Measurements from ENCODE around the gene ORAI3.

The ORAI3 gene

GRCh38 chr16:30948667-30949649 lies at the start of gene ORAI3:
Gene ORAI3 (plus strand): TSS chr16:30949068. CDS start chr16:30949290, 222 bp downstream.
- H3K36me3 ChIP-seq (ENCODE audit: control insufficient read depth, insufficient read depth, low read length, severe bottlenecking), result peaks cover 8% of the 10 kb centered on the region
- peak within 1 kb of the TSS; percentile 91 for H3K4me3 ChIP-seq (ENCODE audit: low read length)
- peak; percentile 80 for DNase-seq (ENCODE audit: low read depth)
- no peaks in the 10 kb centered on the region for H3K9me3 ChIP-seq (ENCODE audit: control insufficient read depth, low read length)
- peak within 1 kb of the TSS; percentile 90 for H3K9ac ChIP-seq (ENCODE audit: low read length)
- H3K27me3 ChIP-seq (replicated peaks; ENCODE audit: control insufficient read depth, insufficient read depth, low read length), result no peaks in the 10 kb centered on the region
- H3K4me1 ChIP-seq (ENCODE audit: control insufficient read depth, insufficient read depth, low read length), result peaks cover 41% of the 10 kb centered on the region

- H3K36me3 ChIP-seq (ENCODE audit: control insufficient read depth, insufficient read depth, low read length, severe bottlenecking), result no peaks in the 10 kb centered on the region
Observed at GRCh38 chr16:30899794-30900193, 49.1 kb upstream of the ORAI3 start.

GRCh38 chr16:30900588-30900987 lies 48.3 kb upstream of the ORAI3 start:
- no peak for DNase-seq (ENCODE audit: low read depth)

More at GRCh38 chr16:30899794-30900193, 49.1 kb upstream of the ORAI3 start:
- H3K4me3 ChIP-seq (ENCODE audit: low read length), result no peak overlapping the region
- H3K4me1 ChIP-seq (ENCODE audit: control insufficient read depth, insufficient read depth, low read length), result peaks cover 21% of the 10 kb centered on the region
- H3K9me3 ChIP-seq (ENCODE audit: control insufficient read depth, low read length), result no peaks in the 10 kb centered on the region
- no peak overlapping the region for H3K9ac ChIP-seq (ENCODE audit: low read length)
- no peaks in the 10 kb centered on the region for H3K27me3 ChIP-seq (replicated peaks; ENCODE audit: control insufficient read depth, insufficient read depth, low read length)
- DNase-seq (ENCODE audit: low read depth), result no peak

GRCh38 chr16:30901201-30902028 lies 47.5 kb upstream of the ORAI3 start:
- H3K4me3 ChIP-seq (ENCODE audit: low read length), result peak overlapping the region; percentile 78
- peak overlapping the region; percentile 91 for H3K9ac ChIP-seq (ENCODE audit: low read length)
- no peaks in the 10 kb centered on the region for H3K9me3 ChIP-seq (ENCODE audit: control insufficient read depth, low read length)
- DNase-seq (ENCODE audit: low read depth), result no peak
- H3K4me1 ChIP-seq (ENCODE audit: control insufficient read depth, insufficient read depth, low read length), result peaks cover 7% of the 10 kb centered on the region
- H3K27me3 ChIP-seq (replicated peaks; ENCODE audit: control insufficient read depth, insufficient read depth, low read length), result no peaks in the 10 kb centered on the region
- no peaks in the 10 kb centered on the region for H3K36me3 ChIP-seq (ENCODE audit: control insufficient read depth, insufficient read depth, low read length, severe bottlenecking)

More at GRCh38 chr16:30900588-30900987, 48.3 kb upstream of the ORAI3 start:
- Histone ChIP-seq H3K9me3 (ENCODE audit: control insufficient read depth, low read length) (no peaks in the 10 kb centered on the region), H3K9ac (ENCODE audit: low read length) (no peak overlapping the region), H3K36me3 (ENCODE audit: control insufficient read depth, insufficient read depth, low read length, severe bottlenecking) (no peaks in the 10 kb centered on the region), H3K4me3 (ENCODE audit: low read length) (no peak overlapping the region), H3K4me1 (ENCODE audit: control insufficient read depth, insufficient read depth, low read length) (peaks cover 13% of the 10 kb centered on the region), H3K27me3 (replicated peaks; ENCODE audit: control insufficient read depth, insufficient read depth, low read length) (no peaks in the 10 kb centered on the region)

- peak; percentile 90 for DNase-seq (ENCODE audit: low read depth)
- H3K9me3 ChIP-seq (ENCODE audit: control insufficient read depth, low read length), result no peaks in the 10 kb centered on the region
- H3K4me3 ChIP-seq (ENCODE audit: low read length), result peak overlapping the region; percentile 78
- H3K36me3 ChIP-seq (ENCODE audit: control insufficient read depth, insufficient read depth, low read length, severe bottlenecking), result no peaks in the 10 kb centered on the region
- H3K9ac ChIP-seq (ENCODE audit: low read length), result peak overlapping the region; percentile 91
- no peaks in the 10 kb centered on the region for H3K27me3 ChIP-seq (replicated peaks; ENCODE audit: control insufficient read depth, insufficient read depth, low read length)
- H3K4me1 ChIP-seq (ENCODE audit: control insufficient read depth, insufficient read depth, low read length), result peaks cover 4% of the 10 kb centered on the region
Observed at GRCh38 chr16:30902029-30902972, 46.6 kb upstream of the ORAI3 start.

- Histone ChIP-seq H3K4me1 (ENCODE audit: control insufficient read depth, insufficient read depth, low read length) (peaks cover 3% of the 10 kb centered on the region), H3K9ac (ENCODE audit: low read length) (peak overlapping the region; percentile 91), H3K9me3 (ENCODE audit: control insufficient read depth, low read length) (no peaks in the 10 kb centered on the region), H3K4me3 (ENCODE audit: low read length) (peak overlapping the region; percentile 78), H3K27me3 (replicated peaks; ENCODE audit: control insufficient read depth, insufficient read depth, low read length) (no peaks in the 10 kb centered on the region), H3K36me3 (ENCODE audit: control insufficient read depth, insufficient read depth, low read length, severe bottlenecking) (no peaks in the 10 kb centered on the region)
- DNase-seq (ENCODE audit: low read depth), result no peak
Observed at GRCh38 chr16:30903002-30903401, 45.9 kb upstream of the ORAI3 start.

- H3K9me3 ChIP-seq (ENCODE audit: control insufficient read depth, low read length), result no peaks in the 10 kb centered on the region
- peaks cover 3% of the 10 kb centered on the region for H3K4me1 ChIP-seq (ENCODE audit: control insufficient read depth, insufficient read depth, low read length)
- no peak overlapping the region for H3K4me3 ChIP-seq (ENCODE audit: low read length)
- H3K36me3 ChIP-seq (ENCODE audit: control insufficient read depth, insufficient read depth, low read length, severe bottlenecking), result no peaks in the 10 kb centered on the region
- no peak overlapping the region for H3K9ac ChIP-seq (ENCODE audit: low read length)
- peak; percentile 35 for DNase-seq (ENCODE audit: low read depth)
- H3K27me3 ChIP-seq (replicated peaks; ENCODE audit: control insufficient read depth, insufficient read depth, low read length), result no peaks in the 10 kb centered on the region
Observed at GRCh38 chr16:30903596-30903995, 45.3 kb upstream of the ORAI3 start.

- DNase-seq (ENCODE audit: low read depth), result no peak
- Histone ChIP-seq H3K9me3 (ENCODE audit: control insufficient read depth, low read length) (no peaks in the 10 kb centered on the region), H3K4me1 (ENCODE audit: control insufficient read depth, insufficient read depth, low read length) (peaks cover 3% of the 10 kb centered on the region), H3K36me3 (ENCODE audit: control insufficient read depth, insufficient read depth, low read length, severe bottlenecking) (no peaks in the 10 kb centered on the region), H3K4me3 (ENCODE audit: low read length) (no peak overlapping the region), H3K27me3 (replicated peaks; ENCODE audit: control insufficient read depth, insufficient read depth, low read length) (no peaks in the 10 kb centered on the region), H3K9ac (ENCODE audit: low read length) (no peak overlapping the region)
Observed at GRCh38 chr16:30904114-30904780, 44.6 kb upstream of the ORAI3 start.

GRCh38 chr16:30907064-30907463 lies 41.8 kb upstream of the ORAI3 start:
- no peak for DNase-seq (ENCODE audit: low read depth)
- Histone ChIP-seq H3K9ac (ENCODE audit: low read length) (no peak overlapping the region), H3K4me1 (ENCODE audit: control insufficient read depth, insufficient read depth, low read length) (no peaks in the 10 kb centered on the region), H3K9me3 (ENCODE audit: control insufficient read depth, low read length) (no peaks in the 10 kb centered on the region), H3K4me3 (ENCODE audit: low read length) (no peak overlapping the region), H3K36me3 (ENCODE audit: control insufficient read depth, insufficient read depth, low read length, severe bottlenecking) (no peaks in the 10 kb centered on the region), H3K27me3 (replicated peaks; ENCODE audit: control insufficient read depth, insufficient read depth, low read length) (no peaks in the 10 kb centered on the region)

- Histone ChIP-seq H3K36me3 (ENCODE audit: control insufficient read depth, insufficient read depth, low read length, severe bottlenecking) (no peaks in the 10 kb centered on the region), H3K4me1 (ENCODE audit: control insufficient read depth, insufficient read depth, low read length) (no peaks in the 10 kb centered on the region), H3K9me3 (ENCODE audit: control insufficient read depth, low read length) (no peaks in the 10 kb centered on the region), H3K4me3 (ENCODE audit: low read length) (no peak overlapping the region), H3K27me3 (replicated peaks; ENCODE audit: control insufficient read depth, insufficient read depth, low read length) (no peaks in the 10 kb centered on the region), H3K9ac (ENCODE audit: low read length) (no peak overlapping the region)
- DNase-seq (ENCODE audit: low read depth), result no peak
Observed at GRCh38 chr16:30910427-30911029, 38.3 kb upstream of the ORAI3 start.
